Uterus (tissue), 4 donors: ENCODE results near the gene GLT6D1. TPM values are rescaled to one million over a fixed set of nuclear protein-coding genes. Genes with fewer than 3 reads are reported as not detected.
"Not testable (repeated sequence)": the region's sequence is repeated elsewhere in the genome, so short reads cannot be mapped to it uniquely, and the experiment has no call there.

Experiments
- DNase-seq, 2 donors: peaks; one replicate each; pipeline ENCODE4 v3.0.0-alpha.2; 2019 to 2020
- H3K27ac ChIP-seq, 2 donors: fragments of 200-600 bp; sonication (generic); 1 replicate in 1 of 2; 2 replicates in 1 of 2; pipeline ENCODE4 v1.5.1; 2016 to 2018
- H3K27me3 ChIP-seq, 2 donors: fragments of 200-600 bp; sonication (generic); one replicate each; pipeline ENCODE4 v1.5.1; 2018 to 2019; ENCODE audit warnings: control low read depth in 1 of 2
- H3K36me3 ChIP-seq, 2 donors: fragments of 200-600 bp; sonication (generic); one replicate each; pipeline ENCODE4 v1.5.1; 2019; ENCODE audit warnings: control low read depth in 1 of 2
- H3K4me1 ChIP-seq, 2 donors: fragments of 200-600 bp; sonication (generic); one replicate each; pipeline ENCODE4 v1.5.1; 2018 to 2019; ENCODE audit warnings: control low read depth in 1 of 2
- H3K4me3 ChIP-seq, 2 donors: fragments of 200-600 bp; sonication (generic); 1 replicate in 1 of 2; 2 replicates in 1 of 2; pipeline ENCODE4 v1.5.1; 2018 to 2019; ENCODE audit warnings: mild to moderate bottlenecking in 1 of 2
- H3K9me3 ChIP-seq, 2 donors: fragments of 200-600 bp; sonication (generic); one replicate each; pipeline ENCODE4 v1.5.1; 2019; ENCODE audit warnings: control low read depth in 1 of 2
- CTCF ChIP-seq, 4 experiments: fragments of 200-600 bp in 2 of 4; fragments of 450-650 bp in 2 of 4; sonication (generic) in 2 of 4; IDR thresholded peaks; one replicate each; pipeline ENCODE4 v1.5.1; 2016 to 2019; ENCODE audit warnings: antibody characterized with exemption in 4 of 4, mild to moderate bottlenecking in 2 of 4, moderate library complexity in 1 of 4
- POLR2A ChIP-seq, 2 donors: fragments of 450-650 bp; IDR thresholded peaks; one replicate each; pipeline ENCODE4 v1.6.1; 2016; ENCODE audit warnings: antibody characterized with exemption in 2 of 2, mild to moderate bottlenecking in 1 of 2, moderate library complexity in 1 of 2
- intact Hi-C: fragments of 100-400 bp; cut with DNase I; formaldehyde crosslinking; loops from one replicate; pipeline ENCODE4 v1.15.1; 2023; ENCODE audit warnings: low total_unique reads
- total RNA-seq, 4 donors: library from RNA; depleted of rRNA in 3 of 4; stranded (reverse); fragments of >200 nt in 3 of 4; gene quantifications; one replicate each; pipeline versions ENCODE4 v1.1.0 to v1.2.4, GENCODE V29; 2014 to 2023
- donor health status: DM: yes; HTN: yes; CAD: no.

Gene GLT6D1
- total RNA-seq, 4 donors from 2014 or later = not detected

- H3K36me3 ChIP-seq = no peaks in the 10 kb centered on the region
- no peaks in the 10 kb centered on the region for H3K4me1 ChIP-seq
- no peaks in the 10 kb centered on the region for H3K9me3 ChIP-seq
- H3K4me3 ChIP-seq = no peak overlapping the region
- no peak for DNase-seq
- H3K27ac ChIP-seq = no peak overlapping the region
- H3K27me3 ChIP-seq = no peaks in the 10 kb centered on the region
- intact Hi-C loops = no loop called here
- TF ChIP-seq CTCF (IDR thresholded peaks at IDR 0.05) = no peak
- TF ChIP-seq POLR2A (IDR thresholded peaks at IDR 0.05) = no peak
Observed at GRCh38 chr9:135674977-135675376, 35.6 kb upstream of the GLT6D1 start.

- Histone ChIP-seq H3K27ac (no peak overlapping the region), H3K4me3 (no peak overlapping the region), H3K27me3 (no peaks in the 10 kb centered on the region), H3K4me1 (no peaks in the 10 kb centered on the region), H3K9me3 (no peaks in the 10 kb centered on the region), H3K36me3 (no peaks in the 10 kb centered on the region)
- intact Hi-C loops = no loop called here
- TF ChIP-seq POLR2A (IDR thresholded peaks at IDR 0.05) (no peak), CTCF (IDR thresholded peaks at IDR 0.05) (no peak)
- no peak for DNase-seq
Observed at GRCh38 chr9:135673941-135674340, 34.6 kb upstream of the GLT6D1 start.

- H3K27ac ChIP-seq, H3K27me3 ChIP-seq, H3K4me3 ChIP-seq, DNase-seq, H3K36me3 ChIP-seq, intact Hi-C loops, H3K9me3 ChIP-seq, H3K4me1 ChIP-seq: not testable (repeated sequence)
Observed at GRCh38 chr9:135672786-135673185, 33.4 kb upstream of the GLT6D1 start.

- Histone ChIP-seq H3K36me3 (no peaks in the 10 kb centered on the region), H3K4me1 (no peaks in the 10 kb centered on the region), H3K4me3 (no peak overlapping the region), H3K27ac (no peak overlapping the region), H3K9me3 (no peaks in the 10 kb centered on the region), H3K27me3 (no peaks in the 10 kb centered on the region)
- no peak for TF ChIP-seq CTCF (IDR thresholded peaks at IDR 0.05)
- TF ChIP-seq POLR2A (IDR thresholded peaks at IDR 0.05) = no peak
- intact Hi-C loops = no loop called here
- DNase-seq = no peak
Observed at GRCh38 chr9:135671591-135672041, 32.3 kb upstream of the GLT6D1 start.

GRCh38 chr9:135670721-135671590, 31.6 kb upstream of the GLT6D1 start:
- intact Hi-C loops = no loop called here
- Histone ChIP-seq H3K4me1 (no peaks in the 10 kb centered on the region), H3K9me3 (no peaks in the 10 kb centered on the region), H3K36me3 (no peaks in the 10 kb centered on the region), H3K27me3 (no peaks in the 10 kb centered on the region), H3K27ac (no peak overlapping the region), H3K4me3 (no peak overlapping the region)
- DNase-seq = no peak
- no peak for TF ChIP-seq POLR2A (IDR thresholded peaks at IDR 0.05)
- no peak for TF ChIP-seq CTCF (IDR thresholded peaks at IDR 0.05)
